Heart right ventricle (tissue), 16 donors: ENCODE results near the gene NUSAP1. TPM values are rescaled to one million over a fixed set of nuclear protein-coding genes. Genes with fewer than 3 reads are reported as not detected.
A peak's percentile ranks its signal among the peaks of the same experiment; 100 is the strongest.
"Not testable (repeated sequence)": the region's sequence is repeated elsewhere in the genome, so short reads cannot be mapped to it uniquely, and the experiment has no call there.

Source experiments
- ATAC-seq, 8 donors: fragments of 200-7000 bp; cut with Tn5 transposase; one replicate each; pipeline ENCODE4 v1.9.1; 2020; ENCODE audit warnings: mild to moderate bottlenecking in 8 of 8, moderate library complexity in 8 of 8, moderate number of reproducible peaks in 1 of 8
- DNase-seq, 2 donors: peaks; one replicate each; pipeline ENCODE4 v3.0.0-alpha.2; 2020
- H3K27ac ChIP-seq, 10 donors: fragments of 200-600 bp; sonication (generic) in 2 of 10; one replicate each; pipeline versions ENCODE4 v1.5.0 to v1.8.0; 2020 to 2022; ENCODE audit warnings: mild to moderate bottlenecking in 3 of 10
- H3K27me3 ChIP-seq, 7 donors: fragments of 200-600 bp; one replicate each; pipeline ENCODE4 v1.8.0; 2021 to 2022; ENCODE audit warnings: mild to moderate bottlenecking in 2 of 7
- H3K36me3 ChIP-seq, 9 donors: fragments of 200-600 bp; sonication (generic) in 1 of 9; one replicate each; pipeline versions ENCODE4 v1.5.0 to v1.8.0; 2020 to 2022; ENCODE audit warnings: mild to moderate bottlenecking in 2 of 9
- H3K4me1 ChIP-seq, 9 donors: fragments of 200-600 bp; sonication (generic) in 1 of 9; one replicate each; pipeline versions ENCODE4 v1.5.0 to v1.8.0; 2020 to 2022; ENCODE audit warnings: mild to moderate bottlenecking in 4 of 9
- H3K4me3 ChIP-seq, 10 donors: fragments of 200-600 bp; sonication (generic) in 2 of 10; one replicate each; pipeline versions ENCODE4 v1.5.0 to v1.8.0; 2020 to 2022; ENCODE audit warnings: mild to moderate bottlenecking in 7 of 10, moderate library complexity in 2 of 10
- H3K9me3 ChIP-seq, 11 donors: fragments of 200-600 bp in 10 of 11; sonication (generic) in 2 of 11; one replicate each; pipeline versions ENCODE4 v1.5.0 to v1.8.0; 2013 to 2022; ENCODE audit warnings: mild to moderate bottlenecking in 2 of 11, control low read depth in 1 of 11, moderate library complexity in 1 of 11
- CTCF ChIP-seq, 9 donors: fragments of 200-600 bp; sonication (generic) in 2 of 9; IDR thresholded peaks; one replicate each; pipeline versions ENCODE4 v1.5.0 to v1.8.0; 2021 to 2022; ENCODE audit warnings: antibody characterized with exemption in 9 of 9, mild to moderate bottlenecking in 5 of 9, moderate library complexity in 1 of 9
- WGBS, 2 donors: extraction: QIAGEN DNeasy Blood & Tissue Kit; methylation state at CpG; one replicate each; pipeline ENCODE4 v1.1.7; 2013; ENCODE audit warnings: inconsistent platforms in 1 of 2; 5-methylcytosine and 5-hydroxymethylcytosine counted together
- intact Hi-C, 10 donors: fragments of 100-400 bp; cut with DNase I; formaldehyde crosslinking; loops; one replicate each; pipeline versions ENCODE4 v1.11.1 to v1.14.2; 2022
- polyA plus RNA-seq, 2 donors: library from polyadenylated mRNA; stranded (reverse); fragments of 200-250 nt; gene quantifications; one replicate each; pipeline ENCODE4 v1.2.3, GENCODE V29; 2013
- total RNA-seq, 10 donors: library from RNA; stranded (reverse); fragmentation: NEBNext Ultra II Directional in 3 of 10; extraction: Animal tissue kit (Norgen Biotek cat#: 25700) in 3 of 10; gene quantifications; one replicate each; pipeline versions ENCODE4 v1.2.1 to v1.2.4, GENCODE V29; 2021 to 2023
- donor health status: Arrhythmogenic right ventricular cardiomyopathy.
- donor health status: ischemic (EF 13 %, LVEDD 7.1; RV severe dilation, severe dysfunction).
- donor health status: healthy with polysubstance abuse.
- donor health status: DM: no; HTN: yes; CAD: no.
- donor health status: DM: no; HTN: no; CAD: no.
- donor health status: ischemic (EF 25% LVEDD 6.9; RV normal size, moderate dysfunction).
- donor health status: ischemic (EF 25% LVEDD 5.7; RV mildly dilated, moderate dysfunction).
- donor health status: healthy.
- donor health status: DM: yes; HTN: yes; CAD: no.
- donor health status: Ischemic cardiomyopathy.
- donor health status: ischemic (EF 35%, LVEDD 5.7; RV mildly dilated, moderate dysfunction).
- donor health status: nonischemic (EF 11% LVEDD 7.7; RV severe dilation, severe dysfunction).
- donor health status: DM: yes; HTN: yes; CAD: no.
- donor health status: PGD.
- donor health status: ischemic (EF 29% LVEDD 5.4; RV normal size, mild dysfunction).
- donor health status: nonischemic (EF 23%, LVEDD 6.1; RV moderate dilation, normal function).

The NUSAP1 gene
- total and polyA plus RNA-seq, 12 donors = 0.66 to 16.6 (median 1.2) TPM

GRCh38 chr15:41304149-41304770 is 28.4 kb upstream of the NUSAP1 start:
- no peaks in the 10 kb centered on the region for H3K4me1 ChIP-seq
- H3K4me3 ChIP-seq = no peak overlapping the region
- DNase-seq (no peak), ATAC-seq (no peak)
- H3K36me3 ChIP-seq = peaks cover 0 to 45% (median 13%) of the 10 kb centered on the region in 9 donors
- intact Hi-C loops = no loop called here
- no peaks in the 10 kb centered on the region for H3K9me3 ChIP-seq
- H3K27ac ChIP-seq = no peak overlapping the region
- 91 to 94% methylated on average over 3 of the region's 3 CpGs for WGBS, 2 donors
- H3K27me3 ChIP-seq = no peaks in the 10 kb centered on the region
- TF ChIP-seq CTCF (IDR thresholded peaks at IDR 0.05) = no peak

GRCh38 chr15:41307679-41308078 is 25.0 kb upstream of the NUSAP1 start:
- intact Hi-C loops = no loop called here
- no peaks in the 10 kb centered on the region for H3K4me1 ChIP-seq
- WGBS, 2 donors = 95 to 96% methylated on average over 5 of the region's 5 CpGs
- no peak for TF ChIP-seq CTCF (IDR thresholded peaks at IDR 0.05)
- H3K4me3 ChIP-seq = no peak overlapping the region
- H3K27me3 ChIP-seq = no peaks in the 10 kb centered on the region
- no peak for DNase-seq
- no peaks in the 10 kb centered on the region for H3K9me3 ChIP-seq
- no peak overlapping the region for H3K27ac ChIP-seq
- peaks cover 0 to 35% (median 9%) of the 10 kb centered on the region in 9 donors for H3K36me3 ChIP-seq
- peak in 1 of 8 donors; percentile 50 for ATAC-seq

GRCh38 chr15:41309226-41309905 is 23.3 kb upstream of the NUSAP1 start:
- intact Hi-C loops = no loop called here
- Histone ChIP-seq H3K27me3 (no peaks in the 10 kb centered on the region), H3K4me1 (no peaks in the 10 kb centered on the region), H3K9me3 (no peaks in the 10 kb centered on the region), H3K4me3 (no peak overlapping the region), H3K36me3 (peaks cover 0 to 47% (median 9%) of the 10 kb centered on the region in 9 donors), H3K27ac (no peak overlapping the region)
- DNase-seq (no peak), ATAC-seq (no peak)
- TF ChIP-seq CTCF (IDR thresholded peaks at IDR 0.05) = no peak
- 97 to 99% methylated on average over 2 of the region's 2 CpGs for WGBS, 2 donors

GRCh38 chr15:41320805-41321330 is 11.8 kb upstream of the NUSAP1 start:
- WGBS, 2 donors = 98 to 99% methylated on average over 36 to 38 of the region's 39 CpGs
- intact Hi-C loops, H3K4me3 ChIP-seq, ATAC-seq, H3K4me1 ChIP-seq, H3K36me3 ChIP-seq, H3K27me3 ChIP-seq, DNase-seq, H3K9me3 ChIP-seq, H3K27ac ChIP-seq: not testable (repeated sequence)

GRCh38 chr15:41323611-41324010 is 9.1 kb upstream of the NUSAP1 start:
- DNase-seq = no peak
- Histone ChIP-seq H3K36me3 (peaks cover 0 to 3% (median 0%) of the 10 kb centered on the region in 9 donors), H3K27me3 (no peaks in the 10 kb centered on the region), H3K9me3 (no peaks in the 10 kb centered on the region), H3K4me3 (no peak overlapping the region), H3K27ac (no peak overlapping the region), H3K4me1 (no peaks in the 10 kb centered on the region)
- intact Hi-C loops = no loop called here
- no peak for ATAC-seq
- WGBS, 2 donors = 98 to 100% methylated on average over 1 of the region's 1 CpG
- no peak for TF ChIP-seq CTCF (IDR thresholded peaks at IDR 0.05)
